Measurements from ENCODE around the gene FOXQ1.

- TF ChIP-seq EZH2 (IDR thresholded peaks at IDR 0.05; ENCODE audit: borderline replicate concordance, low read depth, low read length, severe bottlenecking): no peak
- TF ChIP-seq CTCF (IDR thresholded peaks at IDR 0.05; ENCODE audit: borderline replicate concordance, extremely low read depth, low read length, poor library complexity, severe bottlenecking): no peak
These were observed 35.3 kb downstream of the FOXQ1 start for GRCh38 chr6:1347161-1347560.

Measured in DND-41 (cell line).